Measurements from ENCODE around the gene PLPP1.

Gene PLPP1

DNA sequence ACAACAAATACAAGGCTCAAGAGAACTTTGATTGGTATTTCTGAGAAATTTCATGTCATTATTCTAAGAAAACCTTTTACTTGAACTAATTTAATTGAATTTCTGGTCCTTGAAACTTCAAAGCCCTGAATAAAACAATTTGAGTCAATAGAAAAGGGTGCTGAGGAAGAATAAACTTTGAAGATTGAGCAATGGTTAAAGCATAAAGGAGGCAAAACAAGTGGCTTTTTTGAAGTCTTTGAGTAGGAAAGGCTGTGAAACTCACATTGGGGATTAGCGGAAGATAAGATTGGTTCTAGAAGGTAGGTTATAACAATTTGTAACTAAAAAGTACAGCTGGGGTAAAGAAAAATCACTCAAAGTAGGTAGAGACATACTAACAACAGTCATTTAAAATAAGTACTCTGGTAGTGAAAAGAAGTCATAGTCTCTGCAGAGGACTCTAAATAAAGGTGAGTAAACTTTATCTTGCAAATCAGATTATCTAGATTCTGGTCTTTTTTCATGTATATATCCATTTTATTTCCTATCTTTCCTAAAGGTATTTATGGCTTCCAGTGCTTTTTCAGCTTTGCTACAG lies 6.4 kb upstream of the PLPP1 start:
- H3K27me3 ChIP-seq (ENCODE audit: control insufficient read depth, low read length), result no peaks in the 10 kb centered on the region
- peaks cover 37% of the 10 kb centered on the region for H3K4me1 ChIP-seq (ENCODE audit: control insufficient read depth, low read length)
- H3K27ac ChIP-seq (ENCODE audit: low read depth, low read length), result peak overlapping the region; percentile 28; the same call in 1 of the 2 replicates
- H3K36me3 ChIP-seq (ENCODE audit: control insufficient read depth, low read length), result no peaks in the 10 kb centered on the region
- H3K4me3 ChIP-seq (ENCODE audit: low read length), result no peak overlapping the region
- H3F3A ChIP-seq (ENCODE audit: control insufficient read depth, insufficient read depth), result peaks cover 12% of the 10 kb centered on the region
- TF ChIP-seq, protein P1, sequence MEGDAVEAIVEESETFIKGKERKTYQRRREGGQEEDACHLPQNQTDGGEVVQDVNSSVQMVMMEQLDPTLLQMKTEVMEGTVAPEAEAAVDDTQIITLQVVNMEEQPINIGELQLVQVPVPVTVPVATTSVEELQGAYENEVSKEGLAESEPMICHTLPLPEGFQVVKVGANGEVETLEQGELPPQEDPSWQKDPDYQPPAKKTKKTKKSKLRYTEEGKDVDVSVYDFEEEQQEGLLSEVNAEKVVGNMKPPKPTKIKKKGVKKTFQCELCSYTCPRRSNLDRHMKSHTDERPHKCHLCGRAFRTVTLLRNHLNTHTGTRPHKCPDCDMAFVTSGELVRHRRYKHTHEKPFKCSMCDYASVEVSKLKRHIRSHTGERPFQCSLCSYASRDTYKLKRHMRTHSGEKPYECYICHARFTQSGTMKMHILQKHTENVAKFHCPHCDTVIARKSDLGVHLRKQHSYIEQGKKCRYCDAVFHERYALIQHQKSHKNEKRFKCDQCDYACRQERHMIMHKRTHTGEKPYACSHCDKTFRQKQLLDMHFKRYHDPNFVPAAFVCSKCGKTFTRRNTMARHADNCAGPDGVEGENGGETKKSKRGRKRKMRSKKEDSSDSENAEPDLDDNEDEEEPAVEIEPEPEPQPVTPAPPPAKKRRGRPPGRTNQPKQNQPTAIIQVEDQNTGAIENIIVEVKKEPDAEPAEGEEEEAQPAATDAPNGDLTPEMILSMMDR (IDR thresholded peaks at IDR 0.05; ENCODE audit: low read depth, low read length, poor library complexity, severe bottlenecking), result no peak
- no peak for TF ChIP-seq EZH2phosphoT487 (IDR thresholded peaks at IDR 0.05; ENCODE audit: borderline replicate concordance, low read length)
- H3K79me2 ChIP-seq (ENCODE audit: control insufficient read depth, low read length), result no peaks in the 10 kb centered on the region
- H3K9me2 ChIP-seq (replicated peaks; ENCODE audit: control insufficient read depth, low read length), result no peaks in the 10 kb centered on the region
- no peaks in the 10 kb centered on the region for H3K9me3 ChIP-seq (ENCODE audit: control insufficient read depth, insufficient read depth, low read length)
- no peaks in the 10 kb centered on the region for H4K20me1 ChIP-seq (ENCODE audit: control insufficient read depth, insufficient read depth, low read depth, low read length)
- peak overlapping the region; percentile 74; the same call in 1 of the 2 replicates for H3K4me2 ChIP-seq (ENCODE audit: low read length)

DNA sequence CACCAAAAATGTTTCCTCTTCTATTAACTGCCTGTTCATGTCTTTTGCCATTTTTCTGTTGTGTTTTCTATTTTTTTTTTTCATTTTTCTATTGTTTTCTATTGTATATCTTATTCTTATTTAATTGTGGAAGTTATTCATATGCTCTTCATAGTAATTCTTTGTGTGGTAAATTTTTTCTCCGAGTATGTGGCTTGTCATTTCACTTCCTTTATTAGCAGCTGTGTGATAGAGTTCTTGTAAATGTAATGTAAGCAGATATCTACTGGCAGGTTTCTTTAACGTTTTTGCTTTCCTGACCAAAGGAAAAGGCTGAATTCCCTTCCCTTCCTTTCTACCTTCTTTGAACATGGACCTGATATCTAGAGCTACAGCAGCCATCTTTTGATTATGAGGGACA lies 5.8 kb upstream of the PLPP1 start:
- no peaks in the 10 kb centered on the region for H3K36me3 ChIP-seq (ENCODE audit: control insufficient read depth, low read length)
- H3K27me3 ChIP-seq (ENCODE audit: control insufficient read depth, low read length), result no peaks in the 10 kb centered on the region
- H3K27ac ChIP-seq (ENCODE audit: low read depth, low read length), result peak overlapping the region; percentile 28
- H3K79me2 ChIP-seq (ENCODE audit: control insufficient read depth, low read length), result no peaks in the 10 kb centered on the region
- no peaks in the 10 kb centered on the region for H4K20me1 ChIP-seq (ENCODE audit: control insufficient read depth, insufficient read depth, low read depth, low read length)
- no peak for TF ChIP-seq EZH2phosphoT487 (IDR thresholded peaks at IDR 0.05; ENCODE audit: borderline replicate concordance, low read length)
- TF ChIP-seq, protein P1 (IDR thresholded peaks at IDR 0.05; ENCODE audit: low read depth, low read length, poor library complexity, severe bottlenecking), result no peak
- no peaks in the 10 kb centered on the region for H3K9me3 ChIP-seq (ENCODE audit: control insufficient read depth, insufficient read depth, low read length)
- no peaks in the 10 kb centered on the region for H3K9me2 ChIP-seq (replicated peaks; ENCODE audit: control insufficient read depth, low read length)
- H3K4me1 ChIP-seq (ENCODE audit: control insufficient read depth, low read length), result peaks cover 43% of the 10 kb centered on the region
- H3F3A ChIP-seq (ENCODE audit: control insufficient read depth, insufficient read depth), result peaks cover 15% of the 10 kb centered on the region
- peak overlapping the region; percentile 57 for H3K4me3 ChIP-seq (ENCODE audit: low read length)
- H3K4me2 ChIP-seq (ENCODE audit: low read length), result peak overlapping the region; percentile 74

DNA sequence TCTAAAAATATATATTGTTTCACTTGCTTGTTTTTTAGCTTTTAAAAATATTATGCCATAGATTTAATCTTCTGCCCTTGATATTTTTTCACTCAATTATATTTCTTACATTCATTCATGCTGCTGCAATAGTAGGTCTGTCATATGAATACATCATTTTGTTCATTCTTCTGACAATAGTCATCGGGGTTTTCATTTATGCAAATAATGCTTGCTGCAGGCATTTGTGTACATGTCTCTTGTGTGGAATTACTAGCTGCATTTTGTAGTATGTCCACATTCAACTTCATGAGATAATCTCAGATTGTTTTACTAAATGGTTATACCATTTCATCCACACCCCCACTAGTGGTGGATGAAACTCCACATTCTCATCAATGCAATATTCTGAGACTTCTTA lies 5.3 kb upstream of the PLPP1 start:
- Histone ChIP-seq H3K9me3 (ENCODE audit: control insufficient read depth, insufficient read depth, low read length) (no peaks in the 10 kb centered on the region), H3F3A (ENCODE audit: control insufficient read depth, insufficient read depth) (peaks cover 15% of the 10 kb centered on the region), H3K4me1 (ENCODE audit: control insufficient read depth, low read length) (peaks cover 47% of the 10 kb centered on the region), H3K9me2 (replicated peaks; ENCODE audit: control insufficient read depth, low read length) (no peaks in the 10 kb centered on the region), H3K36me3 (ENCODE audit: control insufficient read depth, low read length) (no peaks in the 10 kb centered on the region), H3K79me2 (ENCODE audit: control insufficient read depth, low read length) (no peaks in the 10 kb centered on the region), H3K4me3 (ENCODE audit: low read length) (peak overlapping the region; percentile 57), H4K20me1 (ENCODE audit: control insufficient read depth, insufficient read depth, low read depth, low read length) (no peaks in the 10 kb centered on the region), H3K4me2 (ENCODE audit: low read length) (peak overlapping the region; percentile 74), H3K27me3 (ENCODE audit: control insufficient read depth, low read length) (no peaks in the 10 kb centered on the region), H3K27ac (ENCODE audit: low read depth, low read length) (peak overlapping the region; percentile 28)
- TF ChIP-seq, protein P1 (IDR thresholded peaks at IDR 0.05; ENCODE audit: low read depth, low read length, poor library complexity, severe bottlenecking), result no peak
- TF ChIP-seq EZH2phosphoT487 (IDR thresholded peaks at IDR 0.05; ENCODE audit: borderline replicate concordance, low read length), result no peak
